HAP-1 (cell line): Measurements from ENCODE around the gene MRPL32.

Experiments used
- DNase-seq, 2 experiments: peaks; one replicate each; pipeline ENCODE4 v3.0.0-alpha.2; 2016 to 2020; ENCODE audit warnings: low spot score in 2 of 2
- H3K27me3 ChIP-seq: fragments of 250-450 bp; sonication (Bioruptor Pico); 2 replicates; pipeline ENCODE4 v1.5.1; 2020; ENCODE audit warnings: low read depth, mild to moderate bottlenecking, moderate library complexity
- H3K36me3 ChIP-seq: fragments of 250-450 bp; sonication (Bioruptor Pico); replicated peaks from 2 replicates; pipeline ENCODE4 v1.5.1; 2020; ENCODE audit warnings: mild to moderate bottlenecking
- H3K4me1 ChIP-seq: fragments of 250-450 bp; sonication (Bioruptor Pico); 2 replicates; pipeline ENCODE4 v1.5.1; 2020; ENCODE audit warnings: mild to moderate bottlenecking
- H3K4me3 ChIP-seq: fragments of 250-450 bp; sonication (Bioruptor Pico); 2 replicates; pipeline ENCODE4 v1.5.1; 2020; ENCODE audit warnings: mild to moderate bottlenecking, moderate library complexity
- H3K9me3 ChIP-seq: fragments of 250-450 bp; sonication (Bioruptor Pico); 2 replicates; pipeline ENCODE4 v1.5.1; 2020; ENCODE audit warnings: mild to moderate bottlenecking, moderate library complexity
- in situ Hi-C: fragments of 300-500 bp; cut with MboI; formaldehyde crosslinking; loops from 3 replicates; pipeline ENCODE4 v1.14.3; 2020; ENCODE audit warnings: low sequenced_read_pairs, inconsistent platforms, mixed read lengths

Gene MRPL32

DNA sequence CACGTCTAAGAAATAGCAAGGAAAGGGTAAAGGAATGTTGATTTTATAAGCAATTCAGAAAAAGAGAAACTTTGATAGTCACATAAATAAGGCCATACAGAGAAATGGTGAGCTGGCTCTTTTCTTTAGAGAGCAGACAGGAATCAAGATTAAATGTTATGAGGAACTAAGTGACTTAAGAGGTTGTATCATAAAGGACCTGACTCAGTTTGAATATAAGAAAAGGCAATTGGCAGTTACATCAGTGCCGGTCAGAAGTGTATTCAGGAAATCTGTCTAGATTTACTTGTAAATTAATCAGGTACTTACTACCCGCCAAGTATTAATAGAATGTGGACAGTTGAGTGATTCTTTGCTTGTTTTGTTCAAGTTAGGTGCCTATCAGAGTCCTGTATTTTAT lies 2.1 kb downstream of the MRPL32 start:
- Histone ChIP-seq H3K4me3 (no peak overlapping the region), H3K4me1 (peaks cover 10% of the 10 kb centered on the region), H3K36me3 (peaks cover 37% of the 10 kb centered on the region), H3K27me3 (no peaks in the 10 kb centered on the region), H3K9me3 (no peaks in the 10 kb centered on the region)
- no peak for DNase-seq
- in situ Hi-C loops = loop anchor here (25.0 kb wide), 1 partner anchor 503 kb away; no protein-coding TSS in a partner anchor

DNA sequence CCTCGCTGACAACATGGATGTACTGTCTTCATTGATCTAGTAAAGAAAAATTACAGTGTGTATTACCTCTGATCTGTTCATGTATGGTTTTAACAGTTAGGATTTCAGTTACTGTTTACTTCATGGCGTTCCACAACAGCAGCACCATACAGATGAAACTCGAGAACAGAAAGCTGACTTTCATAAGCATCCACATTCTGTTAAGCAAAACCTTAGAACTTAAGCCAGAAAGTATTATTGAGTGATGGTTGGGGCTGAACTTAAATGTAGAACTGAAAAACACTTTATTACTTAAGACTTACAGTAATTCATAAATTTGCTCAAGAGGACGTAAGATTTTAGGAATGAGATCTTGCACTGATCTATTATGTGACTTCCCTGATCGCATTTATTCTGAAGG lies 3.7 kb downstream of the MRPL32 start:
- H3K9me3 ChIP-seq = no peaks in the 10 kb centered on the region
- no peaks in the 10 kb centered on the region for H3K27me3 ChIP-seq
- H3K4me3 ChIP-seq = no peak overlapping the region
- DNase-seq = no peak
- in situ Hi-C loops = loop anchor here (25.0 kb wide), 1 partner anchor 501 kb away; no protein-coding TSS in a partner anchor
- H3K36me3 ChIP-seq = peaks cover 47% of the 10 kb centered on the region
- 0 out of 2 replicates have a peak, but pooled peaks cover 3% of the 10 kb centered on the region for H3K4me1 ChIP-seq

DNA sequence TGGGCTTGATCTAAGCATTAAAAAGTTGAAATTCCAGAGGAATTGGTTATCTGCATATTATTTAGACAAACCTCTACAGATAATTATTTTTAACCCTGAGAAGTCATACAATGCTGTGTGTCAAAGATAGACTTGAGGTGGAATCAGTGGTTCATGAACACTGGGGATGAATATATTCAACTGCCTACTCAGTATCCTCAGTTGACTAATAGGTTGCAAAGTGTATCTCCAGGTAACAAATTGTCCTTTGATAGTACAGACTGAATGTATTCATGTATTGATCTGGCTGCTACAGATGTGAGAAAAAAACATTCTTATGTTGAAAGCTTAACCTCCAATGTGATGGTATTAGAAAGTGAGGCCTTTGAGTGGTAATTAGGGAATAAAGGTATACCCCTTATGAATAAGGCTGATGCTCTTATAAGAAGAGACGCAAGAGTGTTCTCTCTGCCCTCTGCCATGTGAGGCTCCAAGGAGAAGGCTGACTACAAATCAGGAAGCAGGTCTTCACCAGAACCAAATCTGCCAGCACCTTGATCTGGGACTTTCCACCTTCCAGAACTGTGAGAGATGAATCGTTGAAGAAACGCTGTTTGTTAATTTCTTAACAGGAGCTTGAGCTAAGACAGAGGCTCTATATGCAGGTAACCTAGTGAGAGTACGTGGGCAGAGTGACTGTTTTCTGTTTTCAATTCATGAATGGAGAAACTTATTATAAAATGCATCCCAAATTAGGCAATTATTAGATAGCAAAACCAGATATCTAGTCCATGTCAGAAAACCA lies 7.5 kb downstream of the MRPL32 start:
- in situ Hi-C loops = loop anchor here (25.0 kb wide), 1 partner anchor 498 kb away; no protein-coding TSS in a partner anchor
- peaks cover 43% of the 10 kb centered on the region for H3K36me3 ChIP-seq
- no peaks in the 10 kb centered on the region for H3K27me3 ChIP-seq
- H3K4me3 ChIP-seq = no peak overlapping the region
- H3K9me3 ChIP-seq = no peaks in the 10 kb centered on the region
- DNase-seq = no peak
- H3K4me1 ChIP-seq = no peaks in the 10 kb centered on the region

DNA sequence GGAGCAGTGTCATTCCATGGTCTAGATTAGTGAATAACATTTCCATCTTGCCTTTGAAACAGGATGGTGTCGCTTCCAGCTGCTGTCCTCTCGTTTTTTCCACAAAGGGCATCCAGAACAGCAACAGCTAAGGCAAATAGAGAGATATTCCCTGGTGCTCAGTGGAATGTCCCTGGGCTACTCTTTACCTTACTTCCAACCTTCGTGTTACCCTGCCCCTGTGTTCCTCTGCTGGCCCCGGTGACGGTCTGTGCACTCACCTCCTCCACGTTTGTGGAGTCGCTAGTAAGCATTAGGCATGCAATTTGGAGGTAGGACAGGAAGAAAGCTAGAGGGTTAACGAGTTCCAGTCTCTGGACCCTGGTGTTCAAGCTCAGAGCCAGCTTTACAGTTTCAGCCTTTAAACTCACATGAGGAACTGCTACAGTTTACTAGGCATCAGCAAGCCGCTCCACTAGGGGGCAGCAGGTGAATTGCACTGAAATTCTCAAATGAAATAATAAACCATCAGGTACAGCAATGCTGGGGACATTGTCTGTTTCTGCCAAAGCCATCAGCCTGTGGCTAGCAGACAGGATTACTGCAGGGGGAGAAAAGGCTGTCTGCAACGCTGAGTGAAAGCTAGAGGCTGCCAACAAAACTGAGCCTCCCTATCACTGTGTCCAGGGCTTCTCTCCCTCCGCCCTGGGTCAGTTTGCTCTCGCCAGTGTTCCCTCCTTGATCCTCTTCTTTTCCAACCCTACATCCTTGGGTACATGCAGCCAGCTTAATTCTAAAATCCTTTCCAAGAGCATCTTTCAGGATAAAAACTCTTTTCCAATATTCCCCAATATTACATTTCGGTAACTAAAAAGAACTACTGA lies 9.0 kb downstream of the MRPL32 start:
- H3K36me3 ChIP-seq = peaks cover 29% of the 10 kb centered on the region
- no peaks in the 10 kb centered on the region for H3K4me1 ChIP-seq
- in situ Hi-C loops = loop anchor here (25.0 kb wide), 1 partner anchor 496 kb away; no protein-coding TSS in a partner anchor
- no peaks in the 10 kb centered on the region for H3K9me3 ChIP-seq
- DNase-seq = peak; percentile 51 to 86
- H3K27me3 ChIP-seq = no peaks in the 10 kb centered on the region
- no peak overlapping the region for H3K4me3 ChIP-seq

DNA sequence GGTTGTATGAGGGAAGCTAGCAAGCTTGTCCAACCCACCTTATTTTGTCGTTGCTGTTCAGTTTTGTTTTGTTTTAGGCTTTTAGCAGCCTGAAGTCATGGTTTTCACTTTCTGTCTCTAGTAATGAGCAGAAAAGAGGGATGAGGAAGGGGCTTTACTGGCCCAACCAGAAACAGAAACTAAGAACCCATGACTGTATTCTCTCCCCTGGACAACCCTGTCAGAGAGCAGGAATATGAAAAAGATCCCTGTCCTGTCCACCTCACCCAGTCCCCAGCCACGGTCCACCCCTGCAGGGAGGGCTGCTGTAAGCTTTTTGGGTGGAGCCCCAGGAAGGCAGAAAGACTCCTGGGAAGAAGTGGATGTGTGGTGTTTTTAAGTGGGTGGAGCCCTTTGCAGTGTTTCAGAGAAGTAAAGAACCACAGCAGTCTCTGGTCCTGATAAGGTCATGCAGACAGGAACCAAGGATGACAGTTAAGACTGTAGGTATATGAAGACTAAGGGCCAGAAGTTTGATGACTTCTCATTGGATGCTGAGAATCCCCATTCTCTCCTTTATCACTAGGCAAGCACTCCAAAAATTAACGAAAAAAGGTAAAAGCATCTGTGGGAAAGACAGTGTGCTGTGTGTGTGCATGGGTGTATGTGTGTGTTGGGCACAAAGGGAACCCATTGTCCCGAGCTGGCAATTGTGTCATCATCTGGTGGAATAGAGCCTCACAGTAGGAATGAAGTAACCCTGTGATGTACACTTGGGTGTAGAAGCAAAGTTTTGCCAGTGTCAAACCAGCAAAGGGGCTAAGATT lies 13.8 kb downstream of the MRPL32 start:
- Histone ChIP-seq H3K9me3 (no peaks in the 10 kb centered on the region), H3K4me3 (no peak overlapping the region), H3K36me3 (no peaks in the 10 kb centered on the region), H3K27me3 (no peaks in the 10 kb centered on the region; the same call in 1 of the 2 replicates), H3K4me1 (no peaks in the 10 kb centered on the region)
- no peak for DNase-seq
- in situ Hi-C loops = loop anchor here (25.0 kb wide), 1 partner anchor 491 kb away; no protein-coding TSS in a partner anchor

DNA sequence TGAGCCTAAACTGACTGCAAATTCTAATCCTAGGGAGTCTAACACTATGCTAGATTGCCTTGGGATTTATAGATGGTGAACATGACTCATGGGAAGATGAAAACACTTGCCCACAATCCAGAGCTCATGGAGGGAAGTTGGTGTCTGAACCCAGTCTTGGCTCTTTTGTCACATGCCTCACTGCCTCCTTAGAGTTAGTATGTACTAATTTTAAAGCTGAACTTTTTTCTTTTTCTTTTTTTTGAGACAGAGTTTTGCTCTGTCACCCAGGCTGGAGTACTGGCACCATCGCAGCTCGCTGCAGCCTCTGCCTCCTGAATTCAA lies 14.4 kb downstream of the MRPL32 start:
- Histone ChIP-seq H3K9me3 (no peaks in the 10 kb centered on the region), H3K4me1 (no peaks in the 10 kb centered on the region), H3K4me3 (no peak overlapping the region), H3K27me3 (no peaks in the 10 kb centered on the region; the same call in 1 of the 2 replicates), H3K36me3 (no peaks in the 10 kb centered on the region)
- no peak for DNase-seq
- in situ Hi-C loops = loop anchor here (25.0 kb wide), 1 partner anchor 491 kb away; no protein-coding TSS in a partner anchor

DNA sequence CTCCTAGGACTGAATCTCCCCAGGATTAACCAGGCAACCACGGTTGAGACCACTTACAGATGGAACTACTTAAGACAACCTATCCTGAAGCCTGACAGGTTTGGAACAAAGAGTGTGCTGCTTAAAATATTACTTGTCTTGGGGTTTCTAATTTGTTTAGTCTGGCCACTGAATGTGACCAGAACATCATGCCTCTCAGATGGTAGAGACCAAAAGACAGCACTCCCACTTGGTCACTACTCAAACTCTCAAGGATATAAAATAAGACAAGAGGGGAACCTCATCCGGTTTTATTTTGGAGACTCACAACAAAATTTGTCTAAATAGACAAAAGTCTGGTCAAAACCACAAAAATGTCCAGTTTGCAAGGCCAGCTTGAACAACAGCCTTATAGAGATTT lies 15.3 kb downstream of the MRPL32 start:
- DNase-seq = no peak
- no peaks in the 10 kb centered on the region for H3K4me1 ChIP-seq
- H3K4me3 ChIP-seq = no peak overlapping the region
- no peaks in the 10 kb centered on the region for H3K9me3 ChIP-seq
- H3K27me3 ChIP-seq = no peaks in the 10 kb centered on the region; the same call in 1 of the 2 replicates
- no peaks in the 10 kb centered on the region for H3K36me3 ChIP-seq
- in situ Hi-C loops = loop anchor here (25.0 kb wide), 1 partner anchor 490 kb away; no protein-coding TSS in a partner anchor

DNA sequence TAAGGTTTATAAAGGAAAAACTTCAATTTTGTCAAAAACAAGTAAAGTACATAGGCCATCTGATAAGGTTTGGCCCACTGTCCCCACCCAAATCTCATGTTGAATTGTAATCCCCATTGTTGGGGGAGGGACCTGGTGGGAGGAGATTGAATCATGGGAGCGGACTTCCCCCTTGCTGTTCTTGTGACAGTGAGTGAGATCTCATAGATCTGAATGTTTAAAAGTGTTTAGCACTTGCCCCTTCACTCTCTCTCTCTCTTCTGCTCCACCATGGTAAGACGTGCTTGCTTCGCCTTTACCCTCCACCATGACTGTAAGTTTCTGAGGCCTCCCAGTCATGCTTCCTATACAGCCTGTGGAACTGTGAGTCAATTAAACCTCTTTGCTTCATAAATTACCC lies 18.2 kb downstream of the MRPL32 start:
- no peaks in the 10 kb centered on the region for H3K4me1 ChIP-seq
- H3K27me3 ChIP-seq = no peaks in the 10 kb centered on the region; the same call in 1 of the 2 replicates
- H3K4me3 ChIP-seq = no peak overlapping the region
- DNase-seq = no peak
- no peaks in the 10 kb centered on the region for H3K9me3 ChIP-seq
- H3K36me3 ChIP-seq = no peaks in the 10 kb centered on the region
- in situ Hi-C loops = no loop called here

DNA sequence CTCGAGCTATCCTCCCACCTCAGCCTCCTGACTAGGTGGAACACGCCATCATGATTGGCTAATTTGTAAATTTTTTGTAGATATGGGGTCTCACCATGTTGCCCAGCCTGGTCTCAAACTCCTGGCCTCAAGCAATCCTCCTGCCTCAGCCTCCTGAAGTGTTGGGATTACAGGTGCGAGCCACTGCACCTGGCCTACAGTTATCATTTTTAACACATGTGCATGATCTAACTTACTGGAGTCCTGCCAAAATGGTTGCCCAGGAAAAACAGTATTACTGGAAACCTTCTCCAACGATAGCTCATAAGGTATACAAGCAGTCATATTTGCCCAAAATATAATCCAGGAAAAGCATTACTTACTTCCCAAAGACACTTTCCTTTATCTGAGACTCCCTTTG lies 20.2 kb downstream of the MRPL32 start:
- no peak for DNase-seq
- Histone ChIP-seq H3K9me3 (no peaks in the 10 kb centered on the region), H3K36me3 (no peaks in the 10 kb centered on the region), H3K27me3 (no peaks in the 10 kb centered on the region; the same call in 1 of the 2 replicates), H3K4me3 (no peak overlapping the region), H3K4me1 (no peaks in the 10 kb centered on the region)
- in situ Hi-C loops = no loop called here

DNA sequence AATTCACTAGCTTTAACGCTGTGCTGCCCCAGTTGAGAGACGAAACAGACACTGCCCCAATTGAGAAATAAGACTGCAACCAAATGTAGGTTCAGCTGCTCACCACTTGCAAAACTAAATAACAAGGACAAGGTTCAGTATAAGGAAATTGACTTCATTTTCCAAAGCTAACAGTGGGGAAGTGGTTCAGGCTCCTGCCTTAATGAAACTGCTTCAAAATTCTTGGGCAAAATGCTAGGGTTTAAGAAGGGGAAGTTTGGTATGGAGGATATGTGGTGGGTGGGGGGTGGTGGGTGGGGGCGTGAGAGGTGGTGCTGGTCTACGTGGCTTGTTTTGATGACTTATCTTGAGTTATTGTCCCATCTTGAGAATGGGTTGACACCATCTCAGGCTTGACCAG lies 21.8 kb downstream of the MRPL32 start:
- H3K4me1 ChIP-seq = no peaks in the 10 kb centered on the region
- no peak for DNase-seq
- H3K36me3 ChIP-seq = no peaks in the 10 kb centered on the region
- in situ Hi-C loops = no loop called here
- no peaks in the 10 kb centered on the region; the same call in 1 of the 2 replicates for H3K27me3 ChIP-seq
- no peaks in the 10 kb centered on the region for H3K9me3 ChIP-seq
- H3K4me3 ChIP-seq = no peak overlapping the region

DNA sequence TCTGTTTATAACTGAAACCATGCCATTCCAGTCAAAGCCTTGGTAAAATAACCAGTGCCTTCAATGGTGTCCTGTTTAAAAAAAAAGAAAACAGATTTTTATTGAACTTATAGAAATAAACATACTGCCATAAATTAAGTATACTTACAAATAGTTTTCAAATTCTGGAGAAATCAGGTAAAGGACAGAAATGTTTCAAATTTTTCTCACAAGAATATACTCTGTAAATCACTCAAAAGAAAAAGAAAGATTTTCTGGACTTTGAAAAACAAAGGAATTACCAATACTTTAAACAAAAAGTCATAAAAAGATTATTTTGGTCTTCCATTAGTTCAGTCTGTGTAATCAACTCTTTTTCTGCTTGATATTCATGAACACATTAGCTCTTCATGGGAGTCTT lies 23.9 kb downstream of the MRPL32 start:
- Histone ChIP-seq H3K36me3 (no peaks in the 10 kb centered on the region), H3K9me3 (no peaks in the 10 kb centered on the region), H3K27me3 (no peaks in the 10 kb centered on the region; the same call in 1 of the 2 replicates), H3K4me3 (no peak overlapping the region), H3K4me1 (no peaks in the 10 kb centered on the region)
- no peak for DNase-seq
- in situ Hi-C loops = no loop called here

DNA sequence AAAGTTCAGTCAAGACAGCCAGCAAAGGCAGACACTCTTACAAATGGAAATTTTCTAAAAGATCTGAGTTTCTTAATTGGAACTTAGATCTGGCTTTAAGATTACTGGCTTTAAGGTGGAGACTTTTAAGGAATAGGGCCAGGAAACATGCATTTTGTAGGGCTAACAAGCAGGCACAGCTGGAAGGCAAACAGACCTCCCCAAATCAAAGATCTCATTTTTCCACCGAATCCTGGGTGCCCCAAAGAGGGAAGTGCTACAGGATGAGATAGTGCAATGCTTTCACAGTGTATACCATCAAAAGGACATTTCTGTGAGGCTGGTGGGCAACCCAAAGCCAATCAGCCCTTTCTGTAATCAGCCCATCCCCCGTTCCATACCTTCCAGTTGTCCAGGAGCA lies 27.4 kb downstream of the MRPL32 start:
- H3K36me3 ChIP-seq = no peaks in the 10 kb centered on the region
- no peak for DNase-seq
- no peaks in the 10 kb centered on the region for H3K4me1 ChIP-seq
- no peaks in the 10 kb centered on the region for H3K9me3 ChIP-seq
- in situ Hi-C loops = no loop called here
- H3K27me3 ChIP-seq = no peaks in the 10 kb centered on the region
- H3K4me3 ChIP-seq = no peak overlapping the region

DNA sequence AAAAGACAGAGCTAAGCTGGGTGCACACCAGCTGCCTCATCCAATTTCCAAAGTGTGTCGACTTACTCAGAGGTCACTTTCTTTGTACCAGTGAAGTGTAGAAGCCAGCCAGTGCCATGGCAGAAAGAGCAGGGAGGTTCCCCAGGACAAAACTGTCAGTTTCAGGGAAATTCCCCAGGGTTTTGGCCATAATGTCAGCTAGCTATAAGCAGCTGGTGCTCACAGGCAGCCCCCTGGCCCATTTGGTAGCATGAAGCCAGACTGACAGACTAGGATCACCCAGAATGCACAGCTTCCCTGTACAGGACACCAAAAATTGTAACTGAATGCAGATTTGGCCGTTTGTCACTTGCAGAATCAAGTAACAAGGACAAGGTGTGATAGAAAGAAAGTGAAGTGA lies 28.6 kb downstream of the MRPL32 start:
- no peaks in the 10 kb centered on the region for H3K4me1 ChIP-seq
- no peak overlapping the region for H3K4me3 ChIP-seq
- in situ Hi-C loops = no loop called here
- DNase-seq = no peak
- H3K9me3 ChIP-seq = no peaks in the 10 kb centered on the region
- H3K36me3 ChIP-seq = no peaks in the 10 kb centered on the region
- H3K27me3 ChIP-seq = no peaks in the 10 kb centered on the region
